ENCODE measurements around the gene CFAP77.
"Not testable (repeated sequence)": the region's sequence is repeated elsewhere in the genome, so short reads cannot be mapped to it uniquely, and the experiment has no call there.

Gene CFAP77

GRCh38 chr9:132369421-132369820 is 40.6 kb upstream of the CFAP77 start:
- TF ChIP-seq CTCF (IDR thresholded peaks at IDR 0.05; ENCODE audit: low read depth, low read length), result no peak
- DNase-seq, result no peak
- Histone ChIP-seq H3K4me3 (ENCODE audit: low read depth, low read length) (no peak overlapping the region), H3K27ac (no peak overlapping the region), H3K9me3 (ENCODE audit: severe bottlenecking) (no peaks in the 10 kb centered on the region), H3K36me3 (peaks cover 3% of the 10 kb centered on the region; the same call in 1 of the 2 replicates), H3K27me3 (ENCODE audit: insufficient read depth, low read depth, severe bottlenecking) (no peaks in the 10 kb centered on the region)

GRCh38 chr9:132370592-132370991 is 39.4 kb upstream of the CFAP77 start:
- DNase-seq, result no peak
- no peak for TF ChIP-seq CTCF (IDR thresholded peaks at IDR 0.05; ENCODE audit: low read depth, low read length)
- H3K27ac ChIP-seq, result no peak overlapping the region

GRCh38 chr9:132372177-132373095 is 37.6 kb upstream of the CFAP77 start:
- no peaks in the 10 kb centered on the region for H3K27me3 ChIP-seq (ENCODE audit: insufficient read depth, low read depth, severe bottlenecking)
- DNase-seq, result peak; percentile 82
- peak overlapping the region; percentile 61 for H3K27ac ChIP-seq
- no peak for TF ChIP-seq CTCF (IDR thresholded peaks at IDR 0.05; ENCODE audit: low read depth, low read length)
- peaks cover 14% of the 10 kb centered on the region for H3K36me3 ChIP-seq
- no peaks in the 10 kb centered on the region for H3K9me3 ChIP-seq (ENCODE audit: severe bottlenecking)
- H3K4me3 ChIP-seq (ENCODE audit: low read depth, low read length), result no peak overlapping the region

More at GRCh38 chr9:132370592-132370991, 39.4 kb upstream of the CFAP77 start:
- no peaks in the 10 kb centered on the region for H3K9me3 ChIP-seq (ENCODE audit: severe bottlenecking)
- no peaks in the 10 kb centered on the region for H3K27me3 ChIP-seq (ENCODE audit: insufficient read depth, low read depth, severe bottlenecking)
- H3K36me3 ChIP-seq, result peaks cover 4% of the 10 kb centered on the region
- no peak overlapping the region for H3K4me3 ChIP-seq (ENCODE audit: low read depth, low read length)

GRCh38 chr9:132377769-132378168 is 32.2 kb upstream of the CFAP77 start:
- not testable (repeated sequence) for H3K4me3 ChIP-seq (ENCODE audit: low read depth, low read length); H3K9me3 ChIP-seq (ENCODE audit: severe bottlenecking); H3K27me3 ChIP-seq (ENCODE audit: insufficient read depth, low read depth, severe bottlenecking); H3K27ac ChIP-seq; DNase-seq
- peaks cover 47% of the 10 kb centered on the region for H3K36me3 ChIP-seq

- not testable (repeated sequence) for H3K27me3 ChIP-seq (ENCODE audit: insufficient read depth, low read depth, severe bottlenecking); H3K9me3 ChIP-seq (ENCODE audit: severe bottlenecking); H3K4me3 ChIP-seq (ENCODE audit: low read depth, low read length); DNase-seq; H3K27ac ChIP-seq
- H3K36me3 ChIP-seq, result peaks cover 49% of the 10 kb centered on the region
Observed at GRCh38 chr9:132378416-132378815, 31.6 kb upstream of the CFAP77 start.

GRCh38 chr9:132381966-132382541 is 28.0 kb upstream of the CFAP77 start:
- peaks cover 72% of the 10 kb centered on the region for H3K36me3 ChIP-seq
- H3K4me3 ChIP-seq (ENCODE audit: low read depth, low read length), result no peak overlapping the region
- DNase-seq, result no peak
- no peak for TF ChIP-seq CTCF (IDR thresholded peaks at IDR 0.05; ENCODE audit: low read depth, low read length)
- H3K27me3 ChIP-seq (ENCODE audit: insufficient read depth, low read depth, severe bottlenecking), result no peaks in the 10 kb centered on the region
- H3K9me3 ChIP-seq (ENCODE audit: severe bottlenecking), result no peaks in the 10 kb centered on the region
- H3K27ac ChIP-seq, result no peak overlapping the region

Measured in WERI-Rb-1 (cell line).